Activated CD4-positive, alpha-beta T cell treated with anti-CD3 and anti-CD28 coated beads for 4 hours (primary cell): ENCODE data around the gene GJA3.

Experiments used
- DNase-seq, 2 donors: peaks; one replicate each; pipeline ENCODE4 v3.0.0-alpha.2; 2020

Gene GJA3

GRCh38 chr13:20148501-20149183 is 12.2 kb downstream of the GJA3 start:
- DNase-seq: no peak

- no peak for DNase-seq
Observed at GRCh38 chr13:20146381-20146780, 14.5 kb downstream of the GJA3 start.

DNA sequence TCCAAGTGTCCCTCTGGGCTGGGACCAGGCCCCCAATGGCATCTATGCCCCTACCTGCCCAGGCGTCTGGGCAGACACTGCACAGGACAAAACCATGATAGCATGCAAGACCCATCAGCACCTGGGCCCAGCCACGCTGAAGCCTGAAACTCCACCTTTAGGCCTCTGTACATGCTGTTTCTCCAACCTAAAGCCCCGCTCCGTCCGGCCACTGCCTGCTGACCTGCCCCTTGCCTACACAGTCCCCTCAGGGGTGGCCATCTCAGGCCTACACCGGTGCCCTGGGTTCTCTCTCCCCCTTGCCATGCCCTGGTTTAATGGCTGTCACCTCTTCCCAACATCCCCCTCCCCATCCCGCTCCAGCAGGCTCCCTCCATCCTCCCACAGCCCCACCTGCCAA is 15.3 kb downstream of the GJA3 start:
- no peak for DNase-seq

DNA sequence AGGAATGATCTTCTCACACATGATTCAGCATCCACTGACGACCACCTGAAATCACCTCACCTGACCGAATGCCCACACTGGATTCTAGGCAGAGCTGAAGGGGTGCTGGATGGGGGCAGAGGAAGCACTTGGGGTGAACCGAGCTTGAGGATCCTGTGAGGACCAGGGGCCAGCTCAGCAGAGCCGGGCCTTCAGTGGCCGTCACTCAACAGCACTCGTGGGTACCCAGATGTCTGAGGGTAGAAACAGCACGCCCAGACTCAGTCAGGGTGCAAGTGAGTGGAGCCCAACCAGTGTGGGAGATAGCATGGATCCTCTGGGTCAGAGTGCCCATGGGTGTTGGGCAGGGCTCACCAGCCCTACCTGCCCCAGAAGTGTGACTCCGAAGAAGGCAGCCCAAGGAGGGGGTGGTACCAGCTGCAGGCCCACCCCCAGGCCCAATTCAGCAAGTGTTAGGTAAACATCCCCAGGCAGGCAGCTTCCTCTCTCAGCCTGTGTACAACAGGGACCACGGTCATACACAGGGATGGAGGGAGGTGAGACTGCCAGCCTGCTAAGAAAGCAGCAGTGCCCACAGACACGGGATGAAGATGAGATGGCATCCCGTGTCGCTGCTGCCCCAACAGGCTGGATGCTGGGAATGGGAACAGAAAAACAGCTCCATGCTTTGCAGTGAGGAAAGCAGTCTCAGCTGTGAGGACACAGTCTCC is 16.6 kb downstream of the GJA3 start:
- DNase-seq: no peak

DNA sequence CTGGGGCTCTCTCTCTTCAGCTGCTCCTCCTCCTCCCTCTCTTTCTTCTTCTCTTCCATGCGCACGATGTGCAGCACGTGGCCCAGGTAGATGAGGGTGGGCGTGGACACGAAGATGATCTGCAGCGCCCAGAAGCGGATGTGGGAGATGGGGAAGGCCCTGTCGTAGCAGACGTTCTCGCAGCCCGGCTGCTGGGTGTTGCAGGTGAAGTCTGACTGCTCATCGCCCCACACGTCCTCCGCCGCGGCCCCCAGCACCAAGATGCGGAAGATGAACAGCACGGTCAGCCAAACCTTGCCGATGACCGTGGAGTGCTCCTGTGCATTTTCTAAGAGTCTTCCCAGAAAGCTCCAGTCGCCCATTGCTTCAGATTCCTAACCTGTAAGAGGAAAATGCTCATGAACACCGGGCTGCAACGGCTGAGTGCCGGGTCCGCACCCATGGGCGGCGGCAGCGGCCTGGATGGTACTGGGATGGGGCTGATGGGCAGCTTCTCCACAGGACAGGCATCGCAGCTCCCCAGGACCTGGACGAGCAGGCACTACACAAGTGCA is 17.8 kb downstream of the GJA3 start:
- DNase-seq: no peak

DNA sequence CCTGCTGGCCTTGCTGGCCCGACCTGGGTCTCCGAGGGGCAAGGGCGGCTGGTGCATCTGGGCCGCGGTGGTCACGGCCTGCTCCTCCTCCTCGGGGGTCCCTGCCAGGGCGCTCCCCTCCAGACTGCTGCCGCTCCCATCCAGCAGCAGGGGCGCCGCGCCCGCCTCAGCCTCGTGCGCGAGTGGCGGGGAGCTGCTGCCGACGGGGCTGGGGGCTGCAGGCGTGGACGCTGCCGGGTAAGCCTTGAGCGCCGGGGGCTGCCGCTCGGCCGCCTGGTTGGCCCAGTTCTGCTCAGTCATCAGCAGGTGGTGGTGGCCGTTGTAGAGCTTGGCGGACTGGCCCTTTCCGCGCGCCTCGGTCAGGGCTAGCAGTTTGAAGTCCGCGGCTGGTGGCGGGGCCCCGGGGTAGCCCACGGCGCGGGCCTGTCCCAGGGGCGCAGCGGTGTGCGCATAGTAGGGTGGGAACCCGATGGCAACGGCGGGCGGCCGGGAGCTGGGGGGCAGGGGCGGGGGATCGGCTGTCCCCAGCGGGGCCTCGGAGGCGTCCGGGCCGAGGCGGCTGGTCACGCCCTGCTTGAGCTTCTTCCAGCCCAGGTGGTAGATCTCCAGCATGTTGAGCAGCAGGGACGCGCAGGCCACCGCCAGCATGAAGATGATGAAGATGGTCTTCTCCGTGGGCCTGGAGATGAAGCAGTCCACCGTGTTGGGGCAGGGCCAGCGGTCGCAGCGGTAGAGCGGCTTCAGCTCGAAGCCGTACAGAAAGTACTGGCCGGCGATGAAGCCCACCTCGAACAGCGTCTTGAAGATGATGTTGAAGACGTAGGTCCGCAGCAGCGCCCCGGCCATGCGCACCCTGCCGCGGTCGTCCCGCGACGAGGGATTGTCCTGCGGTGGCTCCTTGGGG is 18.6 kb downstream of the GJA3 start:
- no peak for DNase-seq

DNA sequence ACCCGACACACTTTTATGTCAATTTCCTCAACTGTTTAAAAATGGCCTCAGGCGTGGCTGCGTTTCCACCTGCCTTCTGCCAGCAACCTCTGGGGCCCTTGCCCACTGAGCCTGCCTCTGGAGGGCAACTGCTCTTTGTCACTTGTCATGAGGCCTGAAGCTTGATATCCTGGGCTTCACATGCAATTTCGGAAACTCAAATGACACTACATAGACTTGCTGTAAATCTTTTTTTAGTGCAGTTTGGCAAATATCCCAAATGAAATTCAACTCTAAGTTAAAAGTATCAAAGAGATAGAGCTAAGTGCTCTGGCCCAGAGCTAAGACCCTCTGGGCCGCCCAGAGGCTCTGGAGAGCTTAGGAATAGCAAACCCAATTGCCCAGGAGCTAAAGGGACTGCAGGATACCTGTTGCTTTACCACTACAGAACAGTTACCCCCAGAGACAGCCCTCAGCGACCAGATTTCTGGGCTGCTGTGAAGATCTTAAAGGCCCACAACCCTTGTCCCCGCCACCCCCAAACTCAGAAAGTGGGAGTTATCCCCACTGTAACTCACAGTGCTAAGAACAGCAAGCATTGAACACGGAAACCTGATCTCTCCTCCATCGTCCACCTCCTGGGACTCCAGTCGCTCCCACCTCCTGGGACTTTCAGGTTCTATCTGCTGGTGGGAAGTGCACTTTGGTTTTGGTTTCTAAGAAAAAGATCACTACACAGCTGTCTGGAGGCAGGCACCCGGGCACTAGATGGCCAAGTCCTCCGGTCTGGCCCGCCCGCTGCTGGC is 19.4 kb downstream of the GJA3 start:
- DNase-seq: no peak

- DNase-seq: no peak
Observed at GRCh38 chr13:20140487-20140886, 20.4 kb downstream of the GJA3 start.

DNA sequence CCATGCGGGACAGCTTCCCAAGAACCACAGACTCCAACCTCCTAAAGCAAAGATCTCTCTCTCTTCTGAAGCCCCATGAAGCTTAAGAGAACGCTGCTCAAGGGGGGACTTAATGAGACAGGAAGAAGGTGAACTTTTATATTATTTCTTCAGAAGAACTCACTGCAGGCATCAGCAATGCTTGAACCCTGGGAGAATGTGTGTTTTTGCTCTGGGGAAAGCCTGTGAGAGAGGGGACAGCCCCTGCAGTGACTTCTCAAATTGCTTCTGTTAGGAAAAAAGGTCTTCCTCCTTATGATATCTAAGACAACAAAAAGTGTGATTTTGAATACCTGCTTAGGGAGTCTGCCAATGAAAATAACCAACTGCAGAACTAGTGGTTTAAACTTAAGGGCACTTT is 23.0 kb downstream of the GJA3 start:
- no peak for DNase-seq

DNA sequence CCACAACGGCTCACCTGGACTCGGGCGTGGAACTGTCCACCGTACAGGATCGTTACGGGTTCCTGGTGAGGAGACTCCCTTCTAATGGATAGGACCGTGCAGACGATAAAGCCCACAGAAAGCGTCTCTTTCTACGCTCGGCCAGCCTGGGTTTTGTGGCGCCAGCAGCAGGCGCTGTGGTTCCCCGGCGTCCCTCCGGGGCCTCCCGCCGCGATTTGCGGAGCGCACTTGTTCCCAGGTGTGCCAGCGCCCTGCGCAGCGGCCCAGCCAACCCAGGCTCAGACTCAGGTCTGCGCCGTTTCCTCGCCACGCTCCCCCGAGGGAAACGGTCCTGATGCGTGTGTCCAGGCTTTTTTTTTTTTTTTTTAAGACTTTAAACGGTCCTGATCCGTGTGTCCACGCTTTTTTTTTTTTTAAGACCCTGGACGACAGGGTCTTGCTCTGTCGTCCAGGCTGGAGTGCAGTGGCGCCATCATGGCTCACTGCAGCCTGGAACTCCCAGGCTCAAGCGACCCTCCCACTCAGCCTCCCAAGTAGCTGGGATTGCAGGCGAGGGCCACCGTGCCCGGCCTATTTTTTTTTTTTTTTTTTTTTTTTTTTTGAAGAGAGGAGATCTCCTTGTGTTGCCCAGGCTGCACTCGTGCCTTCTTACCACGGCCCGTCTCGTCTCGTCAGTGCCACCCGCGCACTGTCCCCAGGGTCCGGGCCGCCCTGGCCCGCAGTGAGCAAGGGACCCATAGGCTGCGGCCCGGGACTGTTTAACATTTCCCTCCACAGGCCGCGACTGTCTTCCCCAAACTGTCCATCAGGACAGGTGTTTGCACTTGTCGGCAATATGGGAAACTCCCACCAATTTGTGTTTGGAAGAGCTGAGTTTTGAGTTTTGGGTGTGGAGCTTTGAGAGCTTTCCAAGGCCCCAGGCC is 23.8 kb downstream of the GJA3 start:
- peak; percentile 10 to 17 for DNase-seq

GRCh38 chr13:20134732-20135131 is 26.1 kb downstream of the GJA3 start:
- no peak for DNase-seq

DNA sequence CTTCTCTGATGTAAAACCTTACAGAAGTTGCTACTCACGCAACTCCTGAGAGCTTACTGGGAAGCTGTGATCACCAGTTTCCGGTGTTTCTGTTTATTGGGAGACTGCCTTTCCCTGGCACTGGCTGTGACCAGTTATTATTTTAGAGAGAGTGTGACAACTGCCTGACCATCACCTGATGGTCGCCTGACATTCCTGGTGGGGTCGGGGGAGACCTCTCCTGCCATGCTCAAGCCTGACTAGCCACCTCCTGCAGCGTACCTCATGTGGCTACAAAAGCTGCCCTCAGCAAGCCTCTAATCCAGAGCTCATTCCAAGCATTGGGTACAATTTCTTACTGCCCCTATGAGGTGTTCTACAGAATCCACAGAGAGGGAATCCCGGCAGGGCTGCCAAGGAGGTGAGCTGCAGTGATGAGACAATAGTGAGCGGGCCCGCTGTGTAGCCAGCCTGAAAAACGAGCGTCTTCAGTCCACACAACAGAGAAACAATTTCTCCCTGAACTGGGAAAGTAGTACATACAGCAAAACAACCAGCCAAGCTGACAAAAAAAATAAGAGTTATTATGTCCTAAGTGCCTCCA is 28.7 kb downstream of the GJA3 start:
- DNase-seq: no peak

DNA sequence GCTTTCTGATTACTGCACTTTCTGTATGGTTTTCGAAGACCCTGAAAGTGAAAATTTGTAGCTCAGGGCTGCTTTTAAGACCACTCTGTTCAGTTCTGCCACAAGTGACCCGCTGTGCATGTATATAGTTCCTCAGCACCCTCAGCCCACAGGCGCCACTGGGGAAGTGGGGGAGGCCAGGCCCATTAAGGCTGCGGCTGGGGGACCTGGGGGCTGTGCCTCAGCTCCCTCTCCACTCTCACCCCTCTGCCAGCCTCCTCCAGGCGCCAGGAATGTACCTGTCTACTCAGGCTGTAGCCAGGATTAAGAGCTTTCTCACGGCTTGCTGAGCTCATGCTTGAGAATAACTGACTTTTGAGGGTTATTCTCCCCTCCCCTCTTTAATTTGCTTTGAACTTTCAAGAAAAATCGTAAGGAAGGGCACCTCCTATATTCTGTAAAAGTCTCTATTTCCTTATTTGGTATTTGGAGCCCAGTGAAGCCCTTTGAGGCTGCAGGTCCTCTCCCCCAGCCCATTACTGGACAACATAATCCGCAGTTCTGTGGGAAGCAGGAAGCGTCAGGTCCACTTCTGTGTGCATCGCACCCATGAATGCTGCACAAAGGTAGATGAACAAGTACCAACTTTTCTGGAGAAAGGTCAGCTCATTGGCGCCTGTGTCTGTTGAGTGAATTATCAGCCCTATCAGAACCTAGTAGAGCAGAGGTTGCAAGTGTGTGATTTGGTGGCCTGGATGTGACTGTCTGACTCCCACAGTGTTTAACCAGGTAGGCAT is 29.6 kb downstream of the GJA3 start:
- DNase-seq: no peak

- no peak for DNase-seq
Observed at GRCh38 chr13:20130652-20131051, 30.2 kb downstream of the GJA3 start.

DNA sequence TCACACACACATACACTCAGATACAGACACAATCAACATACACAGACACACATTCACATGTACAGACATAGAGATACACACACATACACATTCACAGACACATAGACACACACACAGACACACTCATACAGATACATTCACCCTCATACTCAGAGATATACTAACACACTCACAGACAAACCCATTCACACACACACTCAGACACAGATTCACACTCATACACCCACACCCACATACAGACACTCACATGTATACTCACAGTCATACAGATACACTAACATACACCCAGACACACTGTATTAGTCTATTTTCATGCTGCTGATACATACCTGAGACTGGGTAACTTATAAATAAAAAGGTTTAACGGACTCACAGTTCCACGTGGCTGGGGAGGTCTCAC is 30.8 kb downstream of the GJA3 start:
- DNase-seq: no peak

DNA sequence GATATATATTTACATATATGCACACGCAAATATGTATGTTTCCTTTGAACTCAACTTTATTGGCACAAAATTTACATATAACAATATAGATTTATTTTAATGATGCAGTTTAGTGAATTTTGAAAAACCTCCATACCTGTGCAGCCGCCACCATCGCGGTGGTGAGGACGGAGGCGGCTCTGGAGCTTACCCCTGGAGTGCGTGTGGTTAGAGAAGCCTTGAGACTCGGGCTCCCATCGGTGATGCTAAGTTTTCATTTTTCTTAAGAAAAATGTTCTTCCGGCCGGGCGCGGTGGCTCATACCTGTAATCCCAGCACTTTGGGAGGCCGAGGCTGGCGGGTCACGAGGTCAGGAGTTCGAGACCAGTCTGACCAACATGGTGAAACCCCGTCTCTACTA is 31.8 kb downstream of the GJA3 start:
- DNase-seq: no peak

DNA sequence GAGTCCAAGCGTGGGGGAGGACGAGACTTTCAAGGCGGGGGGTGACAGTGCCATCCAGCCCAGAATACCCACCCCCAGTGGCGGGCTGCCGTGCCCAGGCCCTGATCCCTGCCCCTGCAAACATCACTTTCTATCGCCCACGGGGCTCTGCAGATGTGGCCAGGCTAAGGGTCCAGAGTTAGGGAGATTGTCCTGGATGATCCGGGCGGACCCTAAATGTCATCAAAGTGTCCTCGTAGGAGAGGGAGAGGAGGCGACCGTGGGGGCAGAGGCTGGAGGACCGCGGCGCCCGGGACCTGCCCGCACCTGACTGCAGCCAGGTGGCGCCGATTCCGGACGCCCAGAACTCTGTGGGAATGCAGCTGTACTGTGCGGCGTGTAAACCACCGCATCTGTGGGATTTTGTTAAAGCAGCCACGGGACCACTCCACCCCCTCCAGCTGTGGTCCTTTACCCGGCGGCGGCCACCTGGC is 32.4 kb downstream of the GJA3 start:
- no peak for DNase-seq

DNA sequence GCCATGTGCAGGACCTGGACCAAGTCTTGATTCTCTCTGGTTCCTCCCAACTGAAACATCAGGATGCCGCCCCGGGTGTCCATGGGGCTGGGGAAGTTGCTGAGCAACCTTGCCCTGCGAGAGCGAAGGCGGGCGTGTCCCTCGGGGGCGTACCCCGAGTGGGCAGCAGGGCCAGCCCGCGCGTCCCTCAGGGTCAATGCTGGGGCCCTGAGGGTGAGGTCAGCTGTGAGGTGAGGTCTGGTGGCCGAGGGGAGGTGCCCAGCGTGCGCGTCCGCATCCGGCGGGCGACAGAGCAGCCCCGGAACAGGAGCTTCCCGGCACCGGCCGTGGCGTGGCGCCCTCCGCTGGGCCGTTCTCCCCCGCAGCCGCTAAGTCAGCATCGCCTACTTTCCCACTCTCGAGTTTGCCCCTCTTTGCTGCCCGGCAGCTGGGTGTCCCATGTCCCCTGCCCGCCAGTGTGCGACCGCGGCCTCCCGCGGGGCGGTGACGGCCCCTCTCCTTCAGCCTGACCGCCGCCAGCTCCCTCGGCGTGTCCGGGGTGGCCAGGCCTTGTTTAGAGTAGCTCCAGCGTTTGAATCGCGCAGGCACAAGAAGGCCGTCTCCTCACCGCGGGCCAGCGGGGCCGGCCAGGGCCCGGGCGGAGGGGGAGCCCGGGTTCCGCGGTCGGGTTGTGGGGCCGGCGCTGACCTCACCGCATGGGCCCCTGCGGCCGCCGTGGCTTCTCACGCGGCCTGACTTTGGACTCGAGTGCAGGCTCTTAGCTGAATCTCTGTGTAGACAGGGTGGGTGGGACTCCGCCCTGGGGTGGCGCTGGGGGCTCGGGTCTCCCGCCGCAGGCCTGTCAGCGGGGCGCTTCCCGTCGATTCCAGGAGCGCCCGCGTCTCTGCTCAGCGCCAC is 33.0 kb downstream of the GJA3 start:
- DNase-seq: peak; percentile 9 to 12

GRCh38 chr13:20127262-20127561 is 33.6 kb downstream of the GJA3 start:
- no peak for DNase-seq
